Spleen (tissue), 11 donors: ENCODE measurements around the gene CWC22. TPM values are rescaled to one million over a fixed set of nuclear protein-coding genes. Genes with fewer than 3 reads are reported as not detected.
"Not testable (repeated sequence)": the region's sequence is repeated elsewhere in the genome, so short reads cannot be mapped to it uniquely, and the experiment has no call there.

Experiments
- DNase-seq: peaks from one replicate; pipeline ENCODE4 v3.0.0-alpha.2; 2020
- H3K27ac ChIP-seq, 8 donors: fragments of 200-600 bp; sonication (generic) in 7 of 8; 1 replicate in 4 of 8; 2 replicates in 4 of 8; pipeline versions ENCODE4 v1.5.0 to v1.8.0; 2016 to 2021; ENCODE audit warnings: inconsistent platforms in 4 of 8, mild to moderate bottlenecking in 4 of 8, moderate library complexity in 1 of 8
- H3K27me3 ChIP-seq, 7 donors: fragments of 200-600 bp; sonication (generic) in 6 of 7; replicated peaks in 1 of 7; 1 replicate in 4 of 7; 2 replicates in 3 of 7; pipeline versions ENCODE4 v1.5.0 to v1.8.0; 2016 to 2021; ENCODE audit warnings: inconsistent platforms in 3 of 7, mild to moderate bottlenecking in 1 of 7
- H3K36me3 ChIP-seq, 6 donors: fragments of 200-600 bp; sonication (generic) in 5 of 6; 1 replicate in 4 of 6; 2 replicates in 2 of 6; pipeline versions ENCODE4 v1.5.0 to v1.8.0; 2016 to 2021; ENCODE audit warnings: inconsistent platforms in 2 of 6
- H3K4me1 ChIP-seq, 6 donors: fragments of 200-600 bp; sonication (generic) in 5 of 6; 1 replicate in 3 of 6; 2 replicates in 3 of 6; pipeline versions ENCODE4 v1.5.0 to v1.8.0; 2016 to 2021; ENCODE audit warnings: inconsistent platforms in 3 of 6
- H3K4me3 ChIP-seq, 8 donors: fragments of 200-600 bp; sonication (generic) in 7 of 8; 1 replicate in 4 of 8; 2 replicates in 4 of 8; pipeline versions ENCODE4 v1.5.0 to v1.8.0; 2016 to 2021; ENCODE audit warnings: inconsistent platforms in 4 of 8, mild to moderate bottlenecking in 4 of 8, moderate library complexity in 2 of 8
- H3K9me3 ChIP-seq, 8 donors: fragments of 200-600 bp; sonication (generic) in 7 of 8; 1 replicate in 4 of 8; 2 replicates in 4 of 8; pipeline versions ENCODE4 v1.5.0 to v1.8.0; 2016 to 2021; ENCODE audit warnings: inconsistent platforms in 4 of 8
- CTCF ChIP-seq, 11 experiments: fragments of 200-600 bp in 7 of 11; fragments of 450-650 bp in 4 of 11; sonication (generic) in 4 of 11; IDR thresholded peaks in 8 of 11; conservative IDR thresholded peaks in 3 of 11; 1 replicate in 7 of 11; 2 replicates in 4 of 11; pipeline versions ENCODE4 v1.4.0 to v1.8.0; 2016 to 2021; ENCODE audit warnings: antibody characterized with exemption in 11 of 11, inconsistent platforms in 4 of 11, mild to moderate bottlenecking in 1 of 11
- POLR2A ChIP-seq, 3 donors: fragments of 450-650 bp; IDR thresholded peaks; one replicate each; pipeline ENCODE4 v1.5.1; 2017; ENCODE audit warnings: antibody characterized with exemption in 3 of 3, mild to moderate bottlenecking in 1 of 3
- POLR2AphosphoS5 ChIP-seq, 3 donors: sonication (generic); formaldehyde crosslinking; IDR thresholded peaks; one replicate each; pipeline ENCODE4 v1.5.1; 2017; ENCODE audit warnings: antibody characterized with exemption in 3 of 3
- WGBS, 5 donors: extraction: QIAGEN DNeasy Blood & Tissue Kit in 3 of 5; methylation state at CpG; one replicate each; pipeline versions ENCODE4 v1.1.5 to v1.1.7; 2013 to 2018; 5-methylcytosine and 5-hydroxymethylcytosine counted together
- intact Hi-C: fragments of 100-400 bp; cut with DNase I; formaldehyde crosslinking; loops from one replicate; pipeline ENCODE4 v1.15.0; 2023; ENCODE audit warnings: low total_unique reads
- polyA plus RNA-seq, 3 donors: library from polyadenylated mRNA; stranded (reverse); fragments of 200-250 nt; gene quantifications; one replicate each; pipeline ENCODE4 v1.2.1, GENCODE V29; 2013
- total RNA-seq, 7 donors: library from RNA; depleted of rRNA in 3 of 7; stranded (reverse); fragments of >200 nt in 3 of 7; fragmentation: NEBNext Ultra II Directional in 4 of 7; extraction: Animal tissue kit (Norgen Biotek cat#: 25700) in 4 of 7; gene quantifications; one replicate each; pipeline versions ENCODE4 v1.1.0 to v1.2.1, GENCODE V29; 2016 to 2021
- donor health status: healthy with polysubstance abuse.
- donor health status: DM: no; HTN: no; CAD: no; lungs with moderate emphysema.
- donor health status: DM: no; HTN: no; CAD: no.
- donor health status: Bipolar disorder and iron deficiency.
- donor health status: healthy.
- donor health status: DM: no; HTN: no; CAD: no.
- donor health status: DM: yes; HTN: yes; CAD: no.

The CWC22 gene
- total and polyA plus RNA-seq, 10 donors: 9.6 to 31.7 (median 21.5) TPM

GRCh38 chr2:179932786-179933185 is 74.3 kb downstream of the CWC22 start:
- intact Hi-C loops: no loop called here
- no peak overlapping the region for H3K27ac ChIP-seq
- H3K9me3 ChIP-seq: peaks cover 0 to 33% (median 20%) of the 10 kb centered on the region in 8 donors
- H3K4me1 ChIP-seq: no peaks in the 10 kb centered on the region
- H3K4me3 ChIP-seq: no peak overlapping the region
- TF ChIP-seq POLR2AphosphoS5 (IDR thresholded peaks at IDR 0.05) (no peak), POLR2A (IDR thresholded peaks at IDR 0.05) (no peak), CTCF (IDR thresholded peaks at IDR 0.05 in 8 of 11, conservative IDR thresholded peaks at IDR 0.05 in 3 of 11) (no peak)
- DNase-seq: no peak
- H3K36me3 ChIP-seq: peaks cover 0 to 19% (median 0%) of the 10 kb centered on the region in 6 donors
- no peaks in the 10 kb centered on the region for H3K27me3 ChIP-seq
- WGBS, 5 donors: 80 to 95% (median 90%) methylated on average over 2 of the region's 2 CpGs

- H3K4me3 ChIP-seq: no peak overlapping the region
- DNase-seq: no peak
- 62 to 86% (median 66%) methylated on average over 3 of the region's 3 CpGs for WGBS, 5 donors
- intact Hi-C loops: no loop called here
- H3K9me3 ChIP-seq: peaks cover 0 to 45% (median 31%) of the 10 kb centered on the region in 8 donors
- H3K4me1 ChIP-seq: no peaks in the 10 kb centered on the region
- no peaks in the 10 kb centered on the region for H3K27me3 ChIP-seq
- H3K36me3 ChIP-seq: peaks cover 0 to 19% (median 0%) of the 10 kb centered on the region in 6 donors
- H3K27ac ChIP-seq: no peak overlapping the region
- TF ChIP-seq POLR2A (IDR thresholded peaks at IDR 0.05): no peak
- TF ChIP-seq POLR2AphosphoS5 (IDR thresholded peaks at IDR 0.05): no peak
- TF ChIP-seq CTCF (IDR thresholded peaks at IDR 0.05 in 8 of 11, conservative IDR thresholded peaks at IDR 0.05 in 3 of 11): no peak
Measured at GRCh38 chr2:179931502-179931901, 75.6 kb downstream of the CWC22 start.

GRCh38 chr2:179929997-179930396 is 77.1 kb downstream of the CWC22 start:
- 86 to 95% (median 90%) methylated on average over 3 of the region's 3 CpGs for WGBS, 5 donors
- intact Hi-C loops, H3K4me3 ChIP-seq, H3K27me3 ChIP-seq, H3K4me1 ChIP-seq, H3K27ac ChIP-seq: not testable (repeated sequence)
- peaks cover 3 to 56% (median 46%) of the 10 kb centered on the region in 8 donors for H3K9me3 ChIP-seq
- peaks cover 0 to 19% (median 0%) of the 10 kb centered on the region in 6 donors for H3K36me3 ChIP-seq
- peak; percentile 40 for DNase-seq

- Histone ChIP-seq H3K9me3 (peaks cover 3 to 56% (median 46%) of the 10 kb centered on the region in 8 donors), H3K27me3 (no peaks in the 10 kb centered on the region), H3K4me3 (no peak overlapping the region), H3K4me1 (no peaks in the 10 kb centered on the region), H3K36me3 (peaks cover 0 to 6% (median 0%) of the 10 kb centered on the region in 6 donors), H3K27ac (no peak overlapping the region)
- WGBS, 5 donors: 74 to 97% (median 79%) methylated on average over 1 of the region's 1 CpG
- no peak for DNase-seq
- TF ChIP-seq CTCF (IDR thresholded peaks at IDR 0.05 in 8 of 11, conservative IDR thresholded peaks at IDR 0.05 in 3 of 11): no peak
- no peak for TF ChIP-seq POLR2AphosphoS5 (IDR thresholded peaks at IDR 0.05)
- TF ChIP-seq POLR2A (IDR thresholded peaks at IDR 0.05): no peak
- intact Hi-C loops: no loop called here
Measured at GRCh38 chr2:179927041-179927440, 80.1 kb downstream of the CWC22 start.

- TF ChIP-seq POLR2AphosphoS5 (IDR thresholded peaks at IDR 0.05) (no peak), CTCF (IDR thresholded peaks at IDR 0.05 in 8 of 11, conservative IDR thresholded peaks at IDR 0.05 in 3 of 11) (no peak), POLR2A (IDR thresholded peaks at IDR 0.05) (no peak)
- H3K36me3 ChIP-seq: peaks cover 0 to 6% (median 0%) of the 10 kb centered on the region in 6 donors
- H3K27me3 ChIP-seq: no peaks in the 10 kb centered on the region
- no peak for DNase-seq
- H3K4me1 ChIP-seq: no peaks in the 10 kb centered on the region
- intact Hi-C loops: no loop called here
- peaks cover 3 to 50% (median 44%) of the 10 kb centered on the region in 8 donors for H3K9me3 ChIP-seq
- H3K27ac ChIP-seq: no peak overlapping the region
- WGBS, 5 donors: 45 to 69% (median 47%) methylated on average over 2 of the region's 2 CpGs
- no peak overlapping the region for H3K4me3 ChIP-seq
Measured at GRCh38 chr2:179925713-179926112, 81.4 kb downstream of the CWC22 start.
